GM21526 (cell line): ENCODE data around the gene RHOA.
"Not testable (repeated sequence)": the region's sequence is repeated elsewhere in the genome, so short reads cannot be mapped to it uniquely, and the experiment has no call there.

Experiments used
- ATAC-seq: cut with Tn5 transposase; IDR thresholded peaks from one replicate; pipeline ENCODE4 v1.9.1; 2021; ENCODE audit warnings: moderate library complexity; ENCODE audit not compliant: unreplicated experiment, low FRiP score

RHOA gene

GRCh38 chr3:49333091-49333490 lies 78.7 kb downstream of the RHOA start:
- ATAC-seq, result no peak

- no peak for ATAC-seq
Measured at GRCh38 chr3:49329186-49329585, 82.6 kb downstream of the RHOA start.

DNA sequence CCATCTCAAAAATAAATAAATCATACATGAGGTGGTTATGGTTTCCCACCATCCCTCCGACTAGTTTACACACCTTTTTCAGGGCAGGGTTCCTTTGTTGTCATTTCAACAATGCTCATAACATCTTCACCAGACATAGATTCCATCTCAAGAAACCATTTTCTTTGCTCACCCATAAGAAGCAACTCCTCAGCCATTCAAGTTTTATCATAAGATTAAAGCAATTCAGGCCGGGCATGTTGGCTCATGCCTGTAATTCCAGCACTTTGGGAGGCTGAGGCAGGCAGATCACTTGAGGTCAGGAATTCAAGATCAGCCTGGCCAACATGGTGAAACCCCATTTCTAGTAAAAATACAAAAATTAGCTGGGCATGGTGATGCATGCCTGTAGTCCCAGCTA lies 83.4 kb downstream of the RHOA start:
- ATAC-seq, result not testable (repeated sequence)

GRCh38 chr3:49327485-49327884 lies 84.3 kb downstream of the RHOA start:
- no peak for ATAC-seq

DNA sequence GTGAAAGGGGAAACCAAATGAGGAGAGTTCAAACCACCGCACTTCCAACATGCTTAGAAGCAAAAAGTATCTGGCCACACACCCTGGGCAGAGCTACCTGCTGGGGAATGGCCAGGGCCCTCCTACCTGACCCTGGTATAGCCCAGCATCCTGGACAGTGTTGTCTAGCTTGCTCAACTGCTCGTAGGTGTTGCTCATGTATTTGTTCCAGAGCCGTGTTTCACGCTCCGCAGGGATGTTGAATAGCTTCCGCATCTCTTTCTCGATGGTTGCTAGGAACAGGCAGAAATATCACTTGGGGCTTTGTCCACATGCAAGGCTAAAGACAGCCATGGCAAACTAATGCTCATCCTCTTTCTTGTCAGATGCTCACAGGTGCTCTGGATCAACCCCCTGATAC lies 87.0 kb downstream of the RHOA start:
- no peak for ATAC-seq

- ATAC-seq, result no peak
Measured at GRCh38 chr3:49316696-49317457, 94.9 kb downstream of the RHOA start.

- ATAC-seq, result no peak
Measured at GRCh38 chr3:49313896-49314688, 97.7 kb downstream of the RHOA start.

DNA sequence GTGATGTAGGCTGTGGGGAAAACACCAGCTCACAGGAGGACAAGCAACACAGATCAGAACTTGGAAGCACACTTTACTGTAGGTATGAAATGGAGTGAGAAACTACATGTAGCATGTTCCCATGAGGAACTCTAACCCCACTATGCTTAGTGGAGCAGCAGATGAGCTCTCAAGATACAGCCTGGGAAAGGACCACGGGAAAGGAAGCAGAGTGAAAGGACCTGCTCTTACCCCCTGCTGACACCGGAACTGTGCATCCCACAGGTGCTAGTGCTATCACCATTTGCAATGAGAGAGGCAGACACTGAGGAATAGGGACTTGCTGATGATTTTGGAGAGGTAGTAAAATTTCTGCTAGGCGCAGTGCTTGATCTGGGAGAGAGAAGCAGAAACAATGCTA lies 100.5 kb downstream of the RHOA start:
- no peak for ATAC-seq

DNA sequence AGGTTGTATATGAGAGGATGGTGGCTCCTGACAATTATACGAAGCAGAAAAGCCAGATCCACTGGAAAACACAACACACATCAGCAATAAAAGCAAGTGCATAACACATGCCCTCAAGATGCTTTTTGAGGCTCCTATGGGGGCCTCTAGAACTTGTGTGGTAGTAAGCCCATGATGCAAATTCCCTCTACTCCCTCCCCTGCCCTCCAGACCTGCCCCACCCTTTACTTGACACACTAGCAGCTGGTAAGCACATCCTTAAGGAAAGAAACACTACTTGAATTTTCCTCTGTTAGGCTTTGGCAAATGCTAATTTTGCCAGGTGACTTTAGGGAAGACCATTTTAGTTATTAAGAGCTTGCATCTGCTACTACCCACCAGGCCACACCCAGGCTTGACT lies 101.1 kb downstream of the RHOA start:
- no peak for ATAC-seq
